ENCODE measurements around the gene CYP3A7. TPM values are rescaled to one million over a fixed set of nuclear protein-coding genes. Genes with fewer than 3 reads are reported as not detected.
"Not testable (repeated sequence)": the region's sequence is repeated elsewhere in the genome, so short reads cannot be mapped to it uniquely, and the experiment has no call there.

CYP3A7 gene
- total RNA-seq, 1 donor from 2014 or later: 0.18 TPM

- no peaks in the 10 kb centered on the region for H3K9me3 Mint-ChIP-seq (ENCODE audit: unreplicated experiment)
These were observed 67.8 kb downstream of the CYP3A7 start for GRCh38 chr7:99667179-99667578.

GRCh38 chr7:99666013-99666395 lies 69.0 kb downstream of the CYP3A7 start:
- no peaks in the 10 kb centered on the region for H3K4me1 Mint-ChIP-seq (ENCODE audit: unreplicated experiment)
- TF ChIP-seq CTCF (IDR thresholded peaks at IDR 0.05; ENCODE audit: unreplicated experiment): no peak
- H3K27me3 Mint-ChIP-seq (ENCODE audit: unreplicated experiment): no peaks in the 10 kb centered on the region
- H3K4me3 Mint-ChIP-seq (ENCODE audit: unreplicated experiment): no peak overlapping the region
- H3K9me3 Mint-ChIP-seq (ENCODE audit: unreplicated experiment): no peaks in the 10 kb centered on the region
- H3K27ac Mint-ChIP-seq (ENCODE audit: unreplicated experiment): no peak overlapping the region
- no peak for DNase-seq (ENCODE audit: low spot score)
- H3K36me3 Mint-ChIP-seq (ENCODE audit: low read depth, unreplicated experiment): no peaks in the 10 kb centered on the region

More at GRCh38 chr7:99667179-99667578, 67.8 kb downstream of the CYP3A7 start:
- no peak for DNase-seq (ENCODE audit: low spot score)
- H3K27ac Mint-ChIP-seq (ENCODE audit: unreplicated experiment): no peak overlapping the region
- no peaks in the 10 kb centered on the region for H3K4me1 Mint-ChIP-seq (ENCODE audit: unreplicated experiment)
- H3K4me3 Mint-ChIP-seq (ENCODE audit: unreplicated experiment): no peak overlapping the region
- H3K27me3 Mint-ChIP-seq (ENCODE audit: unreplicated experiment): no peaks in the 10 kb centered on the region
- no peak for TF ChIP-seq CTCF (IDR thresholded peaks at IDR 0.05; ENCODE audit: unreplicated experiment)
- no peaks in the 10 kb centered on the region for H3K36me3 Mint-ChIP-seq (ENCODE audit: low read depth, unreplicated experiment)

GRCh38 chr7:99665312-99666012 lies 69.5 kb downstream of the CYP3A7 start:
- TF ChIP-seq CTCF (IDR thresholded peaks at IDR 0.05; ENCODE audit: unreplicated experiment): no peak
- no peaks in the 10 kb centered on the region for H3K9me3 Mint-ChIP-seq (ENCODE audit: unreplicated experiment)
- H3K27ac Mint-ChIP-seq (ENCODE audit: unreplicated experiment): no peak overlapping the region
- H3K4me1 Mint-ChIP-seq (ENCODE audit: unreplicated experiment): no peaks in the 10 kb centered on the region
- DNase-seq (ENCODE audit: low spot score): no peak
- peaks cover 1% of the 10 kb centered on the region for H3K36me3 Mint-ChIP-seq (ENCODE audit: low read depth, unreplicated experiment)
- no peak overlapping the region for H3K4me3 Mint-ChIP-seq (ENCODE audit: unreplicated experiment)
- no peaks in the 10 kb centered on the region for H3K27me3 Mint-ChIP-seq (ENCODE audit: unreplicated experiment)

- not testable (repeated sequence) for DNase-seq (ENCODE audit: low spot score); H3K27ac Mint-ChIP-seq (ENCODE audit: unreplicated experiment); H3K4me1 Mint-ChIP-seq (ENCODE audit: unreplicated experiment); H3K4me3 Mint-ChIP-seq (ENCODE audit: unreplicated experiment); H3K9me3 Mint-ChIP-seq (ENCODE audit: unreplicated experiment); H3K27me3 Mint-ChIP-seq (ENCODE audit: unreplicated experiment)
- H3K36me3 Mint-ChIP-seq (ENCODE audit: low read depth, unreplicated experiment): peaks cover 27% of the 10 kb centered on the region
These were observed 77.1 kb downstream of the CYP3A7 start for GRCh38 chr7:99657879-99658278.

Other genes with a start within 250 kb of the CYP3A7 start
- 24.6 TPM for gene ZNF394, start 234.9 kb downstream of the CYP3A7 start, total RNA-seq (ENCODE audit: unreplicated experiment)
- 17.8 TPM for gene ZKSCAN5, start 230.5 kb downstream of the CYP3A7 start, total RNA-seq (ENCODE audit: unreplicated experiment)
- 6.8 TPM for gene FAM200A, start 183.1 kb downstream of the CYP3A7 start, total RNA-seq (ENCODE audit: unreplicated experiment)
- gene ZNF655, start 176.6 kb downstream of the CYP3A7 start, total RNA-seq (ENCODE audit: unreplicated experiment): 36.3 TPM
- gene TMEM225B, start 136.9 kb downstream of the CYP3A7 start, total RNA-seq (ENCODE audit: unreplicated experiment): 0.46 TPM
- 23.8 TPM for gene ZSCAN25, start 118.2 kb downstream of the CYP3A7 start, total RNA-seq (ENCODE audit: unreplicated experiment)
- gene CYP3A5, start 55.2 kb downstream of the CYP3A7 start, total RNA-seq (ENCODE audit: unreplicated experiment): 0.69 TPM
- gene CYP3A4, start 49.0 kb upstream of the CYP3A7 start, total RNA-seq (ENCODE audit: unreplicated experiment): not detected
- not detected for gene CYP3A43, start 92.8 kb upstream of the CYP3A7 start, total RNA-seq (ENCODE audit: unreplicated experiment)
- not detected for gene OR2AE1, start 141.8 kb upstream of the CYP3A7 start, total RNA-seq (ENCODE audit: unreplicated experiment)
- 5.8 TPM for gene TRIM4, start 184.3 kb upstream of the CYP3A7 start, total RNA-seq (ENCODE audit: unreplicated experiment)
- gene GJC3, start 194.4 kb upstream of the CYP3A7 start, total RNA-seq (ENCODE audit: unreplicated experiment): 1.8 TPM
- gene AZGP1, start 240.8 kb upstream of the CYP3A7 start, total RNA-seq (ENCODE audit: unreplicated experiment): not detected

Data from endothelial cell (in vitro differentiated cells).